ENCODE results near the gene IRF8. TPM values are rescaled to one million over a fixed set of nuclear protein-coding genes. Genes with fewer than 3 reads are reported as not detected.

IRF8 gene
- total and polyA plus RNA-seq, 2 of the 4 experiments (the other 2 are of a cell fraction) = not detected

DNA sequence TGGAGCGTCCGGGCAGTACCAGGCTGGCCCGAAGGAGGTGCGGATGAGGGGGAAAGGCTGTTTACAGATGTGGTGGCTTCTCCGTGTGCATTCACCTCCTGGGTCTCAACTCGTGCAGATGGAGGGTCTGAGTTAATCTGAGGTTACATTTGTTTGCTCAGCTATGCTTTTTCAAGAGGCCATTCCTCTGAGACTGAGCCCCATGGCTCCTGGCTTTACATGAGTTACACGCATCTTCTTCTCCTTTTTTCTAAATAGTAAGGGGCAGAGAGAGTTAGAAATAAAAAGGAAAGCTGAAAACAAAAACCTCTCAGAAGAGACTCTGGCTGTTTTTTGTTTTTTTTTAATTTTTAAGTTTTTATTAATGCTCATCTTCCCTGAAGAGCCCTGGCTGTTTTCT, 29.0 kb downstream of the IRF8 start:
- Histone ChIP-seq H3K27me3 (ENCODE audit: control insufficient read depth, insufficient read depth, low read length) (peaks cover 67% of the 10 kb centered on the region), H3K9ac (ENCODE audit: low read depth, low read length) (no peak overlapping the region), H3K23ac (ENCODE audit: low read depth, low read length) (no peak overlapping the region), H4K5ac (ENCODE audit: low read depth, low read length) (no peak overlapping the region; the same call in 1 of the 2 replicates), H2BK20ac (ENCODE audit: low read depth, low read length) (no peak overlapping the region), H3K36me3 (ENCODE audit: control insufficient read depth, insufficient read depth, low read length) (no peaks in the 10 kb centered on the region), H2BK15ac (ENCODE audit: low read depth, low read length) (no peak overlapping the region), H3K4me2 (ENCODE audit: low read depth, low read length) (no peak overlapping the region), H3K56ac (ENCODE audit: extremely low read depth, insufficient read depth, low read length) (no peak overlapping the region), H3K4me3 (ENCODE audit: insufficient read depth, low read depth, low read length) (no peak overlapping the region), H3K4ac (ENCODE audit: low read depth, low read length) (no peak overlapping the region), H3K27ac (ENCODE audit: insufficient read depth, low read length) (no peak overlapping the region), H3K14ac (replicated peaks; ENCODE audit: low read depth, low read length) (no peak overlapping the region), H3K18ac (ENCODE audit: low read depth, low read length) (no peak overlapping the region; the same call in 1 of the 2 replicates), H2BK5ac (ENCODE audit: low read depth, low read length, poor library complexity, severe bottlenecking) (no peak overlapping the region), H3K9me1 (ENCODE audit: insufficient read depth, low read length) (no peaks in the 10 kb centered on the region), H4K8ac (ENCODE audit: low read depth in 2 of 2, low read length in 2 of 2) (no peak overlapping the region), H3K9me3 (ENCODE audit: control insufficient read depth, insufficient read depth, low read length) (peaks cover 4% of the 10 kb centered on the region; the same call in 1 of the 2 replicates), H2AK9ac (replicated peaks; ENCODE audit: low read depth, low read length, poor library complexity) (no peak overlapping the region), H3K79me1 (ENCODE audit: low read depth in 1 of 2, low read length in 2 of 2) (no peaks in the 10 kb centered on the region), H4K91ac (ENCODE audit: insufficient read depth, low read depth, low read length) (no peak overlapping the region), H4K20me1 (ENCODE audit: insufficient read depth, low read length) (no peaks in the 10 kb centered on the region), H3K4me1 (ENCODE audit: control insufficient read depth, insufficient read depth, low read length) (peaks cover 7% of the 10 kb centered on the region; the same call in 1 of the 2 replicates), H2AFZ (replicated peaks; ENCODE audit: low read length, poor library complexity) (no peak overlapping the region), H2AK5ac (ENCODE audit: low read depth, low read length) (no peak overlapping the region), H2BK120ac (ENCODE audit: low read depth, low read length) (no peak overlapping the region)
- BruUV-seq (replicated peaks) = no TSS peak
- intact Hi-C loops (cut with micrococcal nuclease) (no loop called here), dilution Hi-C loops (cut with HindIII; ENCODE audit: low sequenced_read_pairs, unreplicated experiment) (no loop called here), in situ Hi-C loops (cut with MboI; ENCODE audit: low sequenced_read_pairs) (no loop called here)
- ATAC-seq (ENCODE audit: low read depth) (no peak), DNase-seq (no peak)
- ChIA-PET POLR2A (ENCODE audit: unreplicated experiment) (no interaction called here), CTCF (no interaction called here)
- TF ChIP-seq USF2 (IDR thresholded peaks at IDR 0.05; ENCODE audit: low read depth, low read length) (no peak), FOS (IDR thresholded peaks at IDR 0.05; ENCODE audit: low read depth, low read length) (no peak), NFE2L2 (IDR thresholded peaks at IDR 0.05; ENCODE audit: low read depth, low read length) (no peak), POLR2A (IDR thresholded peaks at IDR 0.05; ENCODE audit: low read depth, low read length) (no peak), CHD1 (IDR thresholded peaks at IDR 0.05; ENCODE audit: low read depth, low read length) (no peak), CEBPB (IDR thresholded peaks at IDR 0.05; ENCODE audit: low read depth, low read length) (no peak)
- 23% methylated on average over 4 of the region's 7 CpGs; no CpG with 5 or more reads in 1 of the 2 experiments for WGBS, 2 experiments (ENCODE audit: extremely low coverage in 2 of 2, insufficient read length in 1 of 2)
